HEK293 (cell line): ENCODE data around the gene PLP1.
A peak's percentile ranks its signal among the peaks of the same experiment; 100 is the strongest.

Source experiments
- CTCF ChIA-PET: fragments of 350-600 bp; formaldehyde crosslinking; extraction: SDS; loops from one replicate; lab custom pipeline; 2021; ENCODE audit warnings: antibody characterized with exemption; lab: Yijun Ruan, JAX
- POLR2A ChIA-PET: fragments of 300-600 bp; formaldehyde crosslinking; extraction: SDS; loops from one replicate; lab custom pipeline; 2020; ENCODE audit warnings: antibody characterized with exemption, inconsistent platforms; lab: Yijun Ruan, JAX
- H3K27ac ChIP-seq: fragments of 200-500 bp; sonication (Bioruptor generic); 2 replicates; pipeline ENCODE4 v1.5.1; 2014; ENCODE audit warnings: low read depth, low read length, control low read depth, inconsistent platforms; ENCODE audit errors: extremely low read depth
- H3K36me3 ChIP-seq, 2 experiments: fragments of 200-500 bp in 1 of 2; sonication (Bioruptor generic) in 1 of 2; 1 replicate in 1 of 2; 2 replicates in 1 of 2; pipeline ENCODE4 v1.5.1; 2014 to 2017; ENCODE audit warnings: inconsistent platforms in 2 of 2, low read length in 2 of 2; ENCODE audit not compliant: control insufficient read depth in 2 of 2, insufficient read depth in 1 of 2
- H3K4me1 ChIP-seq: fragments of 200-500 bp; sonication (Bioruptor generic); 2 replicates; pipeline ENCODE4 v1.5.1; 2014; ENCODE audit warnings: mild to moderate bottlenecking, low read length, inconsistent platforms; ENCODE audit not compliant: control insufficient read depth, insufficient read depth
- H3K4me3 ChIP-seq: 2 replicates; pipeline ENCODE4 v1.5.1; 2011; ENCODE audit warnings: low read depth, mild to moderate bottlenecking, control low read depth, low read length, moderate library complexity
- H3K9me3 ChIP-seq: fragments of 200-500 bp; sonication (Bioruptor generic); 2 replicates; pipeline ENCODE4 v1.5.1; 2014; ENCODE audit warnings: low read depth, low read length, inconsistent platforms; ENCODE audit not compliant: control insufficient read depth, insufficient read depth
- BCL6B ChIP-seq: fragments of 450-650 bp; formaldehyde crosslinking; IDR thresholded peaks from 2 replicates; pipeline ENCODE4 v1.5.1; 2017; ENCODE audit warnings: missing biosample characterization, missing genetic modification characterization
- GFI1B ChIP-seq: fragments of 450-650 bp; formaldehyde crosslinking; IDR thresholded peaks from 2 replicates; pipeline ENCODE4 v1.5.1; 2016; ENCODE audit warnings: missing biosample characterization, missing genetic modification characterization
- IKZF3 ChIP-seq: fragments of 450-650 bp; IDR thresholded peaks from 2 replicates; pipeline ENCODE4 v1.5.0; 2018; ENCODE audit warnings: missing biosample characterization, mild to moderate bottlenecking, missing genetic modification characterization, moderate library complexity
- KLF17 ChIP-seq: fragments of 450-650 bp; formaldehyde crosslinking; IDR thresholded peaks from 2 replicates; pipeline ENCODE4 v1.5.1; 2016; ENCODE audit warnings: missing biosample characterization, missing genetic modification characterization
- PATZ1 ChIP-seq: fragments of 450-650 bp; formaldehyde crosslinking; IDR thresholded peaks from 2 replicates; pipeline ENCODE4 v1.5.1; 2016; ENCODE audit warnings: missing biosample characterization, missing genetic modification characterization
- PRDM1 ChIP-seq: fragments of 450-650 bp; formaldehyde crosslinking; IDR thresholded peaks from 2 replicates; pipeline ENCODE4; 2016; ENCODE audit warnings: missing biosample characterization, missing genetic modification characterization
- SP3 ChIP-seq: fragments of 450-650 bp; formaldehyde crosslinking; IDR thresholded peaks from 2 replicates; pipeline ENCODE4 v1.5.1; 2016; ENCODE audit warnings: missing biosample characterization, missing genetic modification characterization
- TSHZ1 ChIP-seq: fragments of 450-650 bp; formaldehyde crosslinking; IDR thresholded peaks from 2 replicates; pipeline ENCODE4 v1.5.1; 2016; ENCODE audit warnings: missing biosample characterization, missing genetic modification characterization, borderline replicate concordance
- ZFP3 ChIP-seq: fragments of 450-650 bp; formaldehyde crosslinking; IDR thresholded peaks from 2 replicates; pipeline ENCODE4 v1.5.1; 2016; ENCODE audit warnings: low read depth, missing biosample characterization, missing genetic modification characterization
- ZIC2 ChIP-seq: fragments of 450-650 bp; formaldehyde crosslinking; IDR thresholded peaks from 2 replicates; pipeline ENCODE4 v1.5.1; 2016; ENCODE audit warnings: missing biosample characterization, missing genetic modification characterization
- ZNF148 ChIP-seq: fragments of 450-650 bp; formaldehyde crosslinking; IDR thresholded peaks from 2 replicates; pipeline ENCODE4 v1.5.0; 2017; ENCODE audit warnings: missing biosample characterization, missing genetic modification characterization, borderline replicate concordance
- ZNF155 ChIP-seq: fragments of 450-650 bp; formaldehyde crosslinking; IDR thresholded peaks from 2 replicates; pipeline ENCODE4 v1.5.1; 2016; ENCODE audit warnings: missing biosample characterization, missing genetic modification characterization
- ZNF157 ChIP-seq: fragments of 450-650 bp; formaldehyde crosslinking; IDR thresholded peaks from 2 replicates; pipeline ENCODE4 v1.5.1; 2016; ENCODE audit warnings: missing biosample characterization, missing genetic modification characterization
- ZNF184 ChIP-seq: fragments of 450-650 bp; IDR thresholded peaks from 2 replicates; pipeline ENCODE4 v1.5.1; 2018; ENCODE audit warnings: missing biosample characterization, mild to moderate bottlenecking, missing genetic modification characterization
- ZNF23 ChIP-seq: fragments of 450-650 bp; formaldehyde crosslinking; IDR thresholded peaks from 2 replicates; pipeline ENCODE4 v1.5.1; 2016; ENCODE audit warnings: missing biosample characterization, missing genetic modification characterization, borderline replicate concordance
- ZNF350 ChIP-seq: fragments of 450-650 bp; formaldehyde crosslinking; IDR thresholded peaks from 2 replicates; pipeline ENCODE4 v1.5.0; 2017; ENCODE audit warnings: missing biosample characterization, mild to moderate bottlenecking, missing genetic modification characterization
- ZNF530 ChIP-seq: fragments of 450-650 bp; formaldehyde crosslinking; IDR thresholded peaks from 2 replicates; pipeline ENCODE4 v1.5.1; 2016; ENCODE audit warnings: low read depth, missing biosample characterization, missing genetic modification characterization
- ZNF571 ChIP-seq: fragments of 450-650 bp; formaldehyde crosslinking; IDR thresholded peaks from 2 replicates; pipeline ENCODE4 v1.5.0; 2017; ENCODE audit warnings: missing biosample characterization, missing genetic modification characterization
- ZNF600 ChIP-seq: fragments of 450-650 bp; formaldehyde crosslinking; IDR thresholded peaks from 2 replicates; pipeline ENCODE4 v1.5.1; 2016; ENCODE audit warnings: missing biosample characterization, missing genetic modification characterization
- ZSCAN5A ChIP-seq: fragments of 450-650 bp; formaldehyde crosslinking; IDR thresholded peaks from 2 replicates; pipeline ENCODE4 v1.5.1; 2016; ENCODE audit warnings: missing biosample characterization, missing genetic modification characterization

Gene PLP1

GRCh38 chrX:103776546-103776945 lies at the start of gene PLP1:
TSS of gene PLP1 (plus strand) at chrX:103776840. CDS start at chrX:103776996, 156 bp downstream.
- no peaks in the 10 kb centered on the region for H3K9me3 ChIP-seq
- no peak within 1 kb of the TSS for H3K4me3 ChIP-seq
- H3K27ac ChIP-seq: no peak within 1 kb of the TSS
- no peaks in the 10 kb centered on the region for H3K36me3 ChIP-seq
- no peaks in the 10 kb centered on the region for H3K4me1 ChIP-seq
- POLR2A ChIA-PET: no interaction called here
- CTCF ChIA-PET: interaction anchor here (1.0 kb wide), 1 partner anchor 69 kb away, joined by 3 read pairs; no protein-coding TSS in a partner anchor
- TF ChIP-seq PRDM1: peak; percentile 76
- TF ChIP-seq ZNF571 (tag by site-specific recombination): no peak
- TF ChIP-seq SP3 (tag by site-specific recombination): peak; percentile 24; the same call in 1 of the 2 replicates

- no peaks in the 10 kb centered on the region; the same call in 1 of the 2 replicates for H3K4me1 ChIP-seq
- TF ChIP-seq ZIC2 (tag by site-specific recombination) (peak; percentile 91), TSHZ1 (tag by site-specific recombination) (no peak), KLF17 (tag by site-specific recombination) (no peak), ZNF350 (tag by site-specific recombination) (no peak)
- no peaks in the 10 kb centered on the region for H3K9me3 ChIP-seq
- no peak overlapping the region for H3K4me3 ChIP-seq
- ChIA-PET CTCF (no interaction called here), POLR2A (no interaction called here)
- no peaks in the 10 kb centered on the region for H3K36me3 ChIP-seq
- H3K27ac ChIP-seq: no peak overlapping the region
Measured at GRCh38 chrX:103727115-103727514, 49.5 kb upstream of the PLP1 start.

GRCh38 chrX:103729015-103729414 lies 47.6 kb upstream of the PLP1 start:
- Histone ChIP-seq H3K9me3 (no peaks in the 10 kb centered on the region), H3K4me1 (no peaks in the 10 kb centered on the region; the same call in 1 of the 2 replicates), H3K36me3 (no peaks in the 10 kb centered on the region), H3K4me3 (no peak overlapping the region), H3K27ac (no peak overlapping the region)
- ChIA-PET POLR2A (no interaction called here), CTCF (interaction anchor here (0.7 to 0.8 kb wide), 2 partner anchors 17 to 45 kb away, joined by 3 read pairs; no protein-coding TSS in a partner anchor)
- TF ChIP-seq ZNF155 (no peak), ZFP3 (tag by site-specific recombination) (no peak), ZNF530 (tag by site-specific recombination) (no peak), GFI1B (tag by site-specific recombination) (no peak), IKZF3 (no peak), PATZ1 (tag by site-specific recombination) (no peak), ZNF600 (no peak), ZNF157 (tag by site-specific recombination) (no peak), ZNF148 (no peak), ZSCAN5A (tag by site-specific recombination) (no peak), ZNF184 (no peak), ZNF23 (tag by site-specific recombination) (no peak), BCL6B (tag by site-specific recombination) (no peak)
